IMR-90 (cell line): ENCODE data around the gene ALKBH3. TPM values are rescaled to one million over a fixed set of nuclear protein-coding genes. Genes with fewer than 3 reads are reported as not detected.

Experiments used
- ATAC-seq: fragments of 200-7000 bp; cut with Tn5 transposase; 2 replicates; pipeline ENCODE4 v1.9.1; 2020; ENCODE audit warnings: low read depth, mild to moderate bottlenecking, moderate library complexity
- BruUV-seq: library from RNA; stranded (reverse); fragments of 400-500 nt; replicated peaks from 2 replicates; lab custom pipeline; 2021; lab: Mats Ljungman, UMichigan
- CTCF ChIA-PET: fragments of 300-600 bp; formaldehyde crosslinking; extraction: SDS; loops from one replicate; lab custom pipeline; 2021; ENCODE audit warnings: antibody characterized with exemption; lab: Yijun Ruan, JAX
- POLR2A ChIA-PET: fragments of 300-600 bp; sonication (Branson Sonifier 250); formaldehyde crosslinking; loops from one replicate; lab custom pipeline; 2022; ENCODE audit warnings: antibody characterized with exemption; ENCODE audit not compliant: unreplicated experiment; lab: Charles Lee
- DNase-seq: peaks from one replicate; pipeline ENCODE4 v3.0.0; 2013
- H2AFZ ChIP-seq: replicated peaks from 2 replicates; pipeline ENCODE3; 2013; ENCODE audit warnings: low read length, mild to moderate bottlenecking; ENCODE audit not compliant: poor library complexity
- H2AK5ac ChIP-seq: 2 replicates; pipeline ENCODE4 v1.6.1; 2013; ENCODE audit warnings: low read depth, low read length, inconsistent platforms
- H2AK9ac ChIP-seq: replicated peaks from 2 replicates; pipeline ENCODE3; 2013; ENCODE audit warnings: mild to moderate bottlenecking, low read depth, low read length, moderate library complexity; ENCODE audit not compliant: poor library complexity
- H2BK120ac ChIP-seq: 2 replicates; pipeline ENCODE4 v1.6.1; 2013; ENCODE audit warnings: low read depth, low read length, inconsistent platforms
- H2BK15ac ChIP-seq: 3 replicates; pipeline ENCODE4 v1.6.1; 2013; ENCODE audit warnings: low read depth, low read length, inconsistent platforms
- H2BK20ac ChIP-seq: 2 replicates; pipeline ENCODE4 v1.6.1; 2013; ENCODE audit warnings: low read depth, mild to moderate bottlenecking, inconsistent platforms, low read length, moderate library complexity
- H2BK5ac ChIP-seq: 2 replicates; pipeline ENCODE4 v1.6.1; 2013; ENCODE audit warnings: mild to moderate bottlenecking, low read depth, low read length, inconsistent platforms; ENCODE audit not compliant: poor library complexity, severe bottlenecking
- H3K14ac ChIP-seq: replicated peaks from 2 replicates; pipeline ENCODE4 v1.6.1; 2013; ENCODE audit warnings: low read depth, low read length, inconsistent platforms
- H3K18ac ChIP-seq: 2 replicates; pipeline ENCODE4 v1.6.1; 2013; ENCODE audit warnings: low read depth, low read length, control low read depth
- H3K23ac ChIP-seq: 2 replicates; pipeline ENCODE4 v1.6.1; 2013; ENCODE audit warnings: low read depth, low read length, inconsistent platforms
- H3K27ac ChIP-seq: 2 replicates; pipeline ENCODE4 v1.5.1; 2013; ENCODE audit warnings: mild to moderate bottlenecking, control low read depth, low read length; ENCODE audit not compliant: insufficient read depth
- H3K27me3 ChIP-seq: 2 replicates; pipeline ENCODE4 v1.6.1; 2013; ENCODE audit warnings: low read length; ENCODE audit not compliant: control insufficient read depth, insufficient read depth
- H3K36me3 ChIP-seq: 2 replicates; pipeline ENCODE4 v1.6.1; 2013; ENCODE audit warnings: low read length, mixed read lengths; ENCODE audit not compliant: control insufficient read depth, insufficient read depth
- H3K4ac ChIP-seq: 2 replicates; pipeline ENCODE4 v1.6.1; 2013; ENCODE audit warnings: low read depth, low read length, inconsistent platforms
- H3K4me1 ChIP-seq: 2 replicates; pipeline ENCODE4 v1.6.1; 2013; ENCODE audit warnings: low read length, mixed read lengths; ENCODE audit not compliant: control insufficient read depth, insufficient read depth
- H3K4me2 ChIP-seq: 2 replicates; pipeline ENCODE4 v1.6.1; 2013; ENCODE audit warnings: low read depth, mild to moderate bottlenecking, control low read depth, low read length, moderate library complexity
- H3K4me3 ChIP-seq: 2 replicates; pipeline ENCODE4 v1.5.1; 2013; ENCODE audit warnings: low read depth, mild to moderate bottlenecking, control low read depth, low read length, moderate library complexity; ENCODE audit not compliant: insufficient read depth
- H3K56ac ChIP-seq: 2 replicates; pipeline ENCODE4 v1.6.1; 2013; ENCODE audit warnings: low read length, inconsistent platforms; ENCODE audit not compliant: insufficient read depth; ENCODE audit errors: extremely low read depth
- H3K79me1 ChIP-seq, 2 experiments: 2 replicates each; pipeline ENCODE4 v1.6.1; 2013; ENCODE audit warnings: low read length in 2 of 2, inconsistent platforms in 1 of 2, low read depth in 1 of 2
- H3K9ac ChIP-seq: 2 replicates; pipeline ENCODE4 v1.6.1; 2013; ENCODE audit warnings: low read depth, low read length, control low read depth
- H3K9me1 ChIP-seq: 2 replicates; pipeline ENCODE4 v1.6.1; 2013; ENCODE audit warnings: low read length, inconsistent platforms; ENCODE audit not compliant: insufficient read depth
- H3K9me3 ChIP-seq: 2 replicates; pipeline ENCODE4 v1.6.1; 2013; ENCODE audit warnings: low read length; ENCODE audit not compliant: control insufficient read depth, insufficient read depth
- H4K20me1 ChIP-seq: 2 replicates; pipeline ENCODE4 v1.6.1; 2013; ENCODE audit warnings: low read length, inconsistent platforms; ENCODE audit not compliant: insufficient read depth
- H4K5ac ChIP-seq: 2 replicates; pipeline ENCODE4 v1.6.1; 2013; ENCODE audit warnings: mild to moderate bottlenecking, low read depth, low read length, control low read depth
- H4K8ac ChIP-seq, 2 experiments: 2 replicates each; pipeline ENCODE4 v1.6.1; 2013; ENCODE audit warnings: low read depth in 2 of 2, low read length in 2 of 2, control low read depth in 1 of 2, inconsistent platforms in 1 of 2
- H4K91ac ChIP-seq: 2 replicates; pipeline ENCODE4 v1.6.1; 2013; ENCODE audit warnings: low read depth, low read length, inconsistent platforms; ENCODE audit not compliant: insufficient read depth
- BHLHE40 ChIP-seq: fragments of 150-350 bp; IDR thresholded peaks from 2 replicates; pipeline ENCODE4 v1.6.1; 2016; ENCODE audit warnings: mild to moderate bottlenecking, low read depth, low read length
- CEBPB ChIP-seq: IDR thresholded peaks from 2 replicates; pipeline ENCODE4 v1.6.1; 2012; ENCODE audit warnings: low read depth, low read length, improper control_type of control experiment
- CHD1 ChIP-seq: IDR thresholded peaks from 2 replicates; pipeline ENCODE4 v1.6.1; 2012; ENCODE audit warnings: low read depth, low read length, improper control_type of control experiment
- CTCF ChIP-seq: conservative IDR thresholded peaks from 2 replicates; pipeline ENCODE4 v1.5.1; 2012; ENCODE audit warnings: mild to moderate bottlenecking, low read depth, low read length, improper control_type of control experiment
- ELK1 ChIP-seq: fragments of 150-350 bp; IDR thresholded peaks from 2 replicates; pipeline ENCODE4 v1.6.1; 2016; ENCODE audit warnings: low read depth, mild to moderate bottlenecking, low read length, moderate library complexity, borderline replicate concordance
- FOS ChIP-seq: fragments of 150-350 bp; IDR thresholded peaks from 2 replicates; pipeline ENCODE4 v1.6.1; 2016; ENCODE audit warnings: low read depth, low read length
- MAFK ChIP-seq: IDR thresholded peaks from 2 replicates; pipeline ENCODE4 v1.6.1; 2012; ENCODE audit warnings: low read depth, low read length, improper control_type of control experiment
- MAZ ChIP-seq: IDR thresholded peaks from 2 replicates; pipeline ENCODE4 v1.6.1; 2012; ENCODE audit warnings: low read depth, mild to moderate bottlenecking, low read length, improper control_type of control experiment, moderate library complexity, borderline replicate concordance
- MXI1 ChIP-seq: IDR thresholded peaks from 2 replicates; pipeline ENCODE4 v1.6.1; 2012; ENCODE audit warnings: low read depth, mild to moderate bottlenecking, low read length, moderate library complexity, borderline replicate concordance
- NFE2L2 ChIP-seq: fragments of 150-350 bp; IDR thresholded peaks from 2 replicates; pipeline ENCODE4 v1.6.1; 2016; ENCODE audit warnings: low read depth, mild to moderate bottlenecking, low read length
- POLR2A ChIP-seq: IDR thresholded peaks from 2 replicates; pipeline ENCODE4 v1.6.1; 2012; ENCODE audit warnings: mild to moderate bottlenecking, low read depth, low read length
- RAD21 ChIP-seq: IDR thresholded peaks from 2 replicates; pipeline ENCODE4 v1.6.1; 2012; ENCODE audit warnings: low read length, improper control_type of control experiment
- RCOR1 ChIP-seq: IDR thresholded peaks from 2 replicates; pipeline ENCODE4 v1.6.1; 2012; ENCODE audit warnings: mild to moderate bottlenecking, low read length, improper control_type of control experiment; ENCODE audit not compliant: insufficient replicate concordance
- RFX5 ChIP-seq: IDR thresholded peaks from 2 replicates; pipeline ENCODE4 v1.8.0; 2012; ENCODE audit warnings: low read depth, mild to moderate bottlenecking, low read length, moderate library complexity
- SMC3 ChIP-seq: fragments of 150-350 bp; IDR thresholded peaks from 2 replicates; pipeline ENCODE4 v1.6.1; 2016; ENCODE audit warnings: low read depth, mild to moderate bottlenecking, antibody characterized with exemption, low read length, moderate library complexity
- WGBS, 2 experiments: methylation state at CpG; one replicate each; pipeline versions ENCODE4 v1.1.5 to v1.1.7; 2013; ENCODE audit warnings: missing lambda C conversion rate in 2 of 2; ENCODE audit not compliant: insufficient read length in 1 of 2; ENCODE audit errors: extremely low coverage in 2 of 2; 5-methylcytosine and 5-hydroxymethylcytosine counted together
- dilution Hi-C: fragments of 300-500 bp; cut with HindIII; formaldehyde crosslinking; loops from one replicate; pipeline ENCODE4 v1.14.3; 2018; ENCODE audit warnings: low sequenced_read_pairs; ENCODE audit not compliant: unreplicated experiment
- in situ Hi-C: fragments of 300-500 bp; cut with MboI; formaldehyde crosslinking; loops from 3 replicates; pipeline ENCODE4 v1.14.3; 2019; ENCODE audit warnings: low sequenced_read_pairs, inconsistent platforms, mixed read lengths
- intact Hi-C: fragments of 100-400 bp; cut with micrococcal nuclease; formaldehyde crosslinking; loops from 2 replicates; pipeline ENCODE4 v1.10.0; 2022
- polyA plus RNA-seq, 3 experiments: library from polyadenylated mRNA; depleted of rRNA; stranded (reverse); fragments of >200 nt; gene quantifications; 2 replicates each; pipeline ENCODE4 v1.2.3, GENCODE V29; 2012; ENCODE audit warnings: low replicate concordance in 1 of 3
- total RNA-seq: library from RNA; depleted of rRNA; stranded (reverse); fragments of >200 nt; gene quantifications from 2 replicates; pipeline ENCODE4 v1.2.3, GENCODE V29; 2012

The ALKBH3 gene
- total and polyA plus RNA-seq, 2 of the 4 experiments (the other 2 are of a cell fraction), result 27.7 to 62.9 TPM

GRCh38 chr11:43908683-43909082, 28.1 kb downstream of the ALKBH3 start:
- in situ Hi-C loops, result no loop called here
- TF ChIP-seq BHLHE40, result no peak
- no peak for TF ChIP-seq FOS
- TF ChIP-seq CTCF, result no peak
- no peak for TF ChIP-seq RFX5
- TF ChIP-seq MXI1, result no peak
- TF ChIP-seq POLR2A, result no peak
- TF ChIP-seq MAZ, result no peak
- TF ChIP-seq RAD21, result no peak
- no peak for TF ChIP-seq NFE2L2
- TF ChIP-seq CEBPB, result no peak
- no peak for TF ChIP-seq SMC3
- no peak for TF ChIP-seq ELK1
- TF ChIP-seq RCOR1, result no peak
- no peak for TF ChIP-seq CHD1
- no peak for TF ChIP-seq MAFK
- dilution Hi-C loops, result loop anchor here (25.0 kb wide), 1 partner anchor 129 kb away; the partner anchor contains the start of gene ACCSL
- Histone ChIP-seq H3K18ac (no peak overlapping the region), H4K91ac (no peak overlapping the region), H2AK5ac (no peak overlapping the region), H2BK5ac (no peak overlapping the region), H3K4me1 (no peaks in the 10 kb centered on the region), H3K27me3 (no peaks in the 10 kb centered on the region), H3K9ac (no peak overlapping the region), H3K9me3 (no peaks in the 10 kb centered on the region), H3K23ac (no peak overlapping the region), H2AFZ (no peak overlapping the region), H4K5ac (no peak overlapping the region), H3K9me1 (no peaks in the 10 kb centered on the region; the same call in 1 of the 2 replicates), H3K4me3 (no peak overlapping the region), H3K4me2 (no peak overlapping the region), H3K27ac (no peak overlapping the region), H2BK120ac (no peak overlapping the region), H2AK9ac (no peak overlapping the region), H3K79me1 (peaks cover 4 to 11% of the 10 kb centered on the region in 2 experiments; a peak in 1 of 4 replicates), H4K8ac (no peak overlapping the region), H2BK15ac (no peak overlapping the region), H3K36me3 (peaks cover 8% of the 10 kb centered on the region), H3K56ac (no peak overlapping the region), H3K14ac (no peak overlapping the region), H4K20me1 (no peaks in the 10 kb centered on the region), H2BK20ac (no peak overlapping the region), H3K4ac (no peak overlapping the region)
- 80% methylated on average over 2 of the region's 7 CpGs; no CpG with 5 or more reads in 1 of the 2 experiments for WGBS, 2 experiments
- POLR2A ChIA-PET, result no interaction called here
- DNase-seq, result no peak
- intact Hi-C loops, result no loop called here
- CTCF ChIA-PET, result no interaction called here
- no TSS peak for BruUV-seq
- no peak for ATAC-seq
